Subcutaneous adipose tissue (tissue), 4 donors: ENCODE data around the gene FUBP3. TPM values are rescaled to one million over a fixed set of nuclear protein-coding genes. Genes with fewer than 3 reads are reported as not detected.

Experiments
- CTCF ChIP-seq: fragments of 450-650 bp; IDR thresholded peaks from one replicate; pipeline ENCODE4 v1.5.1; 2016; ENCODE audit warnings: low read depth, mild to moderate bottlenecking, control low read depth, antibody characterized with exemption, moderate library complexity
- total RNA-seq, 4 donors: library from RNA; depleted of rRNA; stranded (reverse); fragments of >200 nt; gene quantifications; one replicate each; pipeline ENCODE4 v1.1.0, GENCODE V29; 2016

FUBP3 gene
- total RNA-seq, 4 donors from 2014 or later: 29.9 to 39.9 (median 37.9) TPM

GRCh38 chr9:130544364-130544763 is 35.0 kb upstream of the FUBP3 start:
- TF ChIP-seq CTCF: no peak

GRCh38 chr9:130548103-130548502 is 31.3 kb upstream of the FUBP3 start:
- TF ChIP-seq CTCF: no peak

- no peak for TF ChIP-seq CTCF
Measured at GRCh38 chr9:130549093-130549735, 30.2 kb upstream of the FUBP3 start.

GRCh38 chr9:130554606-130555005 is 24.8 kb upstream of the FUBP3 start:
- TF ChIP-seq CTCF: no peak

GRCh38 chr9:130555061-130555460 is 24.3 kb upstream of the FUBP3 start:
- TF ChIP-seq CTCF: no peak

- no peak for TF ChIP-seq CTCF
Measured at GRCh38 chr9:130555968-130556367, 23.4 kb upstream of the FUBP3 start.

GRCh38 chr9:130556396-130557076 is 22.8 kb upstream of the FUBP3 start:
- no peak for TF ChIP-seq CTCF
